HuH-7 (cell line): ENCODE measurements around the gene TFF2.

Source experiments
- DNase-seq: peaks from one replicate; pipeline ENCODE4 v3.0.0; 2011; ENCODE audit warnings: low spot score

The TFF2 gene

GRCh38 chr21:42366292-42367010 is 15.7 kb upstream of the TFF2 start, which contains the start of gene TFF1:
Gene TFF1, minus strand, starts transcription at chr21:42366535. Its CDS starts 40 bp downstream, at chr21:42366495.
- peak; percentile 62 for DNase-seq

DNA sequence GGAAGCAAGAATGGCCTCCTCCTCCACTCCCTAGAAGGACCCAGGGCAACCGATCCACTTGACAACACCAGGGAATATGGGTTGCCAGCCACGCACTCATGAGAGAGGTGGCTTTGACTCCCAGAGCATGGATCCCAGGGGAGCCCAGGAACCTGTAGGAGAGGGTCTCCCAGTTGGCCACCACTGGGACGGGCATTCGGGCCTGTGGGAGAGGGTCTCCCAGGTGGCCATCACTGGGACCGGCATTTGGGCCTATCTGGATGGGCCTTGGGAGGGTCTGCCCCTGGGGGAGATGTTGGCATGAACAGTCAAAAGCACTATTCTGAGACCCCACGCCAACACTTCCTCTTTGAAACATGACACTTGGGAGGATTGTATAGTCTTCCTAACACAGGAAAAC is 15.0 kb upstream of the TFF2 start:
- no peak for DNase-seq

- DNase-seq = no peak
Observed at GRCh38 chr21:42364304-42364865, 13.6 kb upstream of the TFF2 start.

- DNase-seq = no peak
Observed at GRCh38 chr21:42363312-42363711, 12.5 kb upstream of the TFF2 start.

- DNase-seq = no peak
Observed at GRCh38 chr21:42362700-42363099, 11.9 kb upstream of the TFF2 start.

DNA sequence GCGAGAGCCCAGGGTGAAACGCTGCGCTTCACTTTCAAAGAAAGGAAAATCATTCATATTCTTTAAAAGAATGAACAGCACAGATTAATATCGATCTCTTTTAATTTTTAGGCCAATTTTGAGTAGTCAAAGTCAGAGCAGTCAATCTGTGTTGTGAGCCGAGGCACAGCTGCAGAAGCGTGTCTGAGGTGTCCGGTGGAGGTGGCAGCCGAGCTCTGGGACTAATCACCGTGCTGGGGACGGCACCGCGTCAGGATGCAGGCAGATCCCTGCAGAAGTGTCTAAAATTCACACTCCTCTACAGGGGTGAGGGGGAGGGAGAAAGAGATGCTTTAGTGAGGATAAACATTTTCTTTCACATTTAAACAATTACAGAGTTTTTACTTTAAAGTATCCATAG is 11.4 kb upstream of the TFF2 start:
- DNase-seq = no peak

DNA sequence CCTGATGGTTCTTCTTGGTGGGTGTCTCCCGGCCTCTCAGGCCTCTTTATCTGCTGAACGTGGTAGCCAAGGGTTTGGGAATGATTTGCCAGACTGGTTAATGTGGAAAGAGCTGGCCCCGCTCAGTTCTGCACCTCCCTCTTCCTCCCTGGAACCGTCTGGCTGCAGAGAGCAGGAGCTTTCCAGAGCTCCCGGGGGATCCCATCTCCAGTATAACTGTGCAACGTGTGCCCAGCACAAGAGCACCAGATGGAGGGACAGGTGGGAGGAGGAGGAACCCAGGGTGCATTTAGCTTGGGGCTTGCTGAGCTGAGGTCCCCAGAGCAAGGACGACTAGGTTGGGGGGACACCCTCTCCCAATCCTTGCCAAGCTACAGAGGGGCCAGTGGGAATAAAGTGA is 10.5 kb upstream of the TFF2 start:
- DNase-seq = no peak

DNA sequence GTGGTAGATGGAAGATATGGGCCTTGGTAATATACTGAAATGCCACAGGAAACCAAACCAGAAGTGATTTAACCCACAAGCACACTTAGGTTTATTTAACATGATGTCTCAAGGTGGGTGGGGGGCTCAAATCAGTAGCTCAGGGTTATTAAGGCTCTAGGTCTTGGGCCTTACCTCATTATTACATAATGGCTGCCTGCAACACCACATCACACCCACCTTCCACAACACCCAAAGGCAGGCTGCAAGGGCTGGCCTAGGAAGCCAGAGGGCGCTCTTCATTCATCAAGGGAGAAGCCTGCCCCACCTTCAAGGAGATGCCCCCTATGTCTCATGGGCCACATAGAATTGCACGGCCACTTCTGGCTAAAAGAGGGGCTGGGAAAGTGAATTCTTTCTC is 9.5 kb upstream of the TFF2 start:
- no peak for DNase-seq

GRCh38 chr21:42358937-42359336 is 8.1 kb upstream of the TFF2 start:
- no peak for DNase-seq

DNA sequence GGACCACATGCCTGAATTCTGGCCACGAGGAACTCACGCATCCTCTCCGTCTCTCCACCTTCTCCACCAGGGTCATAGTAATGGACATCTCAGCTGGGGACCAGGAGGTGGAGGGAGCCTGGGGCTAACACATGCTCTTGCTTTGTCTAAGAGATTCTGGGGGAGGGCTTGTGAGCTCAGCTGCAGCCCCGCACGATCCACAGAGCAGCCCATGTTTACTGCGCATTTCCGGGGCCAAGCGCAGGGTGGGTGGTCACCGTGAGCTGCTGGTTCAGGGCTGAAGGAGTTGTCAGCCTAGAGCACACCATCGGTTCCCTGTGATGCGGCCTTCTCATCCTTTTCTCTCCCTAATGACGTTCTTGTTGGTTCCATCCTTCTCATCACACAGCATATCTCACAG is 7.5 kb upstream of the TFF2 start:
- DNase-seq = no peak

GRCh38 chr21:42357307-42357706 is 6.5 kb upstream of the TFF2 start:
- DNase-seq = no peak

DNA sequence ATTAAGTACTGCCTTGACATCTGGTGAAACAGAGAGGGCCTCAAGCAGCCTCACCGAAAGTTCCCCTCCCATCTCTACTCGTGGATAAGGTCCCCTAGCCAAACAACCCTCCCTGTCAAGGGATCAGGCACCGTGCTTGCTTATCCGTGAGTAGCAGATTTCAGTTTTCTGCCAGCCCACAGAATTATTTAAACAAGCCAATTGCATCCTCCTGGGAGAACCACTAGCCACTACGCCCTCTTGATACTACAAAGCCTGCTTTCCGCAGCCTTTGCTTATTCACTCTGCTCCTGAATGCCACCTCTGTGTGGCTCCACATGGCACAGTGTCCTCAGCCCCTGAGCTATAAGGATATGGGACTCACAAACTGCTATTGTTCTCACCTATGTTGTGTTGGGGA is 5.9 kb upstream of the TFF2 start:
- no peak for DNase-seq

DNA sequence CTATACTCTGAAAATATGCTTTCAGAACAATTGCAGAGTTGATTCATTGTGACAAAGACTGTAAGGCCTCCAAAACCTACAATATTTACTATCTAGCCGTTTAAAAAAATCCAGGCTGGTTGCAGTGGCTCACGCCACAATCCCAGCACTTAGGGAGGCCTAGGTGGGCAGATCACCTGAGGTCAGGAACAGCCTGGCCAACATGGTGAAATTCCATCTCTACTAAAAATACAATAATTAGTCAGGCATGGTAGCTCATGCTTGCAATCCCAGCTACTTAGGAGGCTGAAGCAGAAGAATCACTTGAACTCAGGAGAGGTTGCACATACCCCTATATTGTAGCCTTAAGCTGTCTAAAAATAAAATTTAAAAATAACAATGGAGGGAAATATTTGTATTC is 5.3 kb upstream of the TFF2 start:
- DNase-seq = no peak

DNA sequence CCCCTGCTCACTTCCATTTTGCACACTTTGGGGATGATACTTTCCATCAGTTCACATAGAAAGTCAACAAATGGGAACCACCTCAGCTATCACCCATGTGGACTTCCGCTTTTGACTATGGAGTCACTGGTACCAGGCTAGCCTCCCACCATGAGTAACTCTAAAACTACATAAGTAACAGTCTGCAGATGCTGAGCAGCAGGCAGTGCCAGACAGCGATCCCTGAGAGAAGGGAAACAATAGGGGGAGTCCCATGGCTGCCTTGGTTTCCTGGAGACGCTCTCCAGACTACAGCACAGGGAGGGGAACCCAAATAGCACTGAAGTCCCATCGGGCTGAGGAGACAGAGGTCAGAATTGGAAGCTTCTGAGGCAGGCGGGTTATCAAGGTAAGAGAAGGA is 2.8 kb upstream of the TFF2 start:
- no peak for DNase-seq

DNA sequence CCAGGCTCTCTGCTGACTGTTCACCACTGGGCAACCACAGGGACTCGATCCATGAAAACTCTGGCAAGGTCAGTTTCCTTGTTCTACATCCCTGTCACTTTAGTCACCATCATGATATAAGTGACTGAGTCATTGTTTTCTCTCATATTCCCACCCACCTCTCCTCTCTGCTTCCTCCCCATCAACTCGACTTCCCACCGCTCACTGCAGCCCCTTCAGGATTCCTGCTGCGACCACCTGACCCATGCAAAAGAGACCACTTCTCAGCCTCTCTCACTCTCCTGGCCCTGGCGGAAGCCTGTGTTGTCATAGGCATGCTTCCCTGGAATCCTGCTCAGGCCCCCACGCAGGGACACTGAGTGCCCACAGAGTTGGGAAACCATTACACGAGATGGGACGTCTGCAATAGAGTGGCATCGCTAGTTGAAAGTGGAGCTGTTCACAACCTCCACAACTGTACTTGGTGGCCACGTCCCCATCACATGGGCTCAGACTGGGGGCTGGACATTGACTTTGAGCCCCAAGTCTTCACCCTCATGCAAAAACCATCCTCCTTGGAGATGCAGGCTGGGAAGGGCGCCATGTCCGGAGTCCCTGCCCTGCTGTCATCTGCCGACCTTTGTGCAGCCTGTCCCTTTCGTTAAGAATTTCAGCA is 1.8 kb upstream of the TFF2 start:
- no peak for DNase-seq

GRCh38 chr21:42351626-42352440 is 1.0 kb upstream of the TFF2 start:
- no peak for DNase-seq

DNA sequence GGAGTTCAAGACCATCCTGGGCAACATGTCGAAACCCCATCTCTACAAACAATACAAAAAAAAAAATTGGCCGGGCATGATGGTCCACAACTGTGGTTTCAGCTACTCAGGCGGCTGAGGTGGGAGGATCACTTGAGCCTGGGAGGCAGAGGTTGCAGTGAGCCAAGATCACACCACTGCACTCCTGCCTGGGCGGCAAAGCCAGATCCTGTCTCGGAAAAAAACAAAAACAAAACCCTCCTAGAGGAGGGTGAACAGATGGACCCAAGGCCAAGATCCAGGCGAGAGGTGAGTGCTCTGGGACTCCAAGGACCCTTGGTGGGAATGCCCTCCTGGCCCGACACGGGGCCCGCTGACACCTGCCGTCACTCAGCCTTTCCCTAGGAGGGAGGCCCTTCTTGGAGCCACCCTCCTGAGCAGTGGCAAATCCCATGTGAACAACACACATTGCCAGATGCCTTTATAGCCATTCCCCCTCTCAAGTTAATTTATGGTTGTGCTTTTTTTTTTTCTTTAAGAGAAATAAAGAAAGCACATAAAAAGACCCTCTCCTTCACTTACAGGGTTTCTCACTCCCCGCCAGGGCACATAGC is 380 bp downstream of the TFF2 start:
- no peak for DNase-seq

DNA sequence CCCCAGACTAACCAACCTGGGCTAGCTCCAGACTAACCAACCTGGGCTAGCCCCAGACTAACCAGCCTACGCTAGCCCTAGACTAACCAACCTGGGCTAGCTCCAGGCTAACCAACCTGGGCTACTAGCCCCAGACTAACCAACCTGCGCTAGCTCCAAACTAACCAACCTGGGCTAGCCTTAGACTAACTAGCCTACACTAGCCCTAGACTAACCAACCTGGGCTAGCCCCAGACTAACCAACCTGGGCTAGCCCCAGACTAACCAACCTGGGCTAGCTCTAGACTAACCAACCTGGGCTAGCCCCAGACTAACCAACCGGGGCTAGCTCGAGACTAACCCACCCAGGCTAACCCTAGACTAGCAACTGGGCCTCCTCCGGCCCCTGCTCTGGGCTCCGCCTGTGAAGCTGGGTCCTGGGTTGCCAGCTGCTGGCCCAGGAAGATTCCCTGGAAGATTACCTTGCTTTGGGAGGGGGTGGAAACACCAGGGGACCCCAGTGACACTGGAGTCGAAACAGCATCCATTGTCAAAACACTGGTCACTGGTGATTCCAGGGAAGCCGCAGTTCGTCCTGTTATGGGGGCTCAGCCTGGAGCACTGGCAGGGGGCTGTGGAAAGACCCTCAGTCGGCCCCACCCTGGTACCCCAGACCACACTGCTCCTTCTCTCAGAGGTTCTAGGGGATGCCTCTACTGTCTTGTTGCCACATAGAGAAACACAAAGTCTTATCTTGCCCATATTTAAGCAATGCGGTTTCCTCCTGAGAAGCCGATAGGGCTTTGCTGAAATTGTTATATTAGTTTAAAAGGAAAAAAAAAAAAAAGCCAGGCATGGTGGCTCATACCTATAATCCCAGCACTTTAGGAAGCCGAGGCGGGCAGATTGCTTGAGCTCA is 1.1 kb downstream of the TFF2 start:
- DNase-seq = no peak

DNA sequence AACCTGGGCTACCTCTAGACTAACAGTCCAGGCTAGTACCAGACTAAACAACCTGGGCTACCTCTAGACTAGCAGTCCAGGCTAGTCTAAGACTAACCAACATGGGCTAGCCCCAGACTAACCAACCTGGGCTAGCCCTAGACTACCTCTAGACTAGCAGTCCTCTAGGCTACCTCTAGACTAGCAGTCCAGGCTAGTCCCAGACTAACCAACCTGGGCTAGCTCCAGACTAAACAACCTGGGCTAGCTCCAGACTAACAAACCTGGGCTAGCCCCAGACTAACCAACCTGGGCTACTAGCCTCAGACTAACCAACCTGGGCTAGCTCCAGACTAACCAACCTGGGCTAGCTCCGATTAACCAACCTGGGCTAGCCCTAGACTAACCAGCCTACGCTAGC is 2.0 kb downstream of the TFF2 start:
- DNase-seq = no peak

DNA sequence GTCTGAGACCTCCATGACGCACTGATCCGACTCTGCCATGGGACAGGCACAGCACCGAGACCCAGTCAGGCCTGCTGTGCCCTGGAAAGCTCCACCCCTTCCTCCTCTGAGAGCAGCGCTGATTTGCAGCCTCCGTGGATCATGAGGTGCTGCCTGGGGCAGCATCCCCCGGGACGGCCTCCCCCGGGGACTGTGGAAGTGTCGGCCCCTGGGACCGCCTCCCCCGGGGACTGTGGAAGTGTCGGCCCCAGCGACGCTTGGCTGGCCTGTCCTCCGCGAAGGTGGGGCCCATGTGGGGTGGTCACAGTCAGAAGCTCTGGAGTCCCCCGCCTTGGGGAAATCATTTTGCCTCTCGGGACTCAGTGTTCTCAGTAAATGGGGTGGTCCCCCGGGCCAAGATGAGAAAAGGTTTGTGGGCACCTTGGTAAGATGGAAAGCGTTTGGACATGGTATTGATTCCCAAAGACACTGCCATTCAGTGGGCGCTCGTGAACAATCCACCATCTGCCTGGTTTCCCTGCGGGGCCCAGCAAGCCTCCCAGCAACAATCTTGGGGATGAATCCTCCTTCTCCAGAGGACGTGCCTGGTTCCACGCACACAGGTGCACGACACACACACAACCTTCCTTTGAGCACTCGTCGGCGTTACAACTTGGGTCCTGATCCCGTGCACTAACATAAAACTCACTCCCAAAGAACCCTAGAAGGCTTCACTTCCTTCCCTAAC is 3.0 kb downstream of the TFF2 start:
- no peak for DNase-seq
